Lung (tissue), 12 donors: Measurements from ENCODE around the gene ADAMTS17. TPM values are rescaled to one million over a fixed set of nuclear protein-coding genes. Genes with fewer than 3 reads are reported as not detected.

ENCODE experiments used
- ATAC-seq: fragments of 200-7000 bp; cut with Tn5 transposase; one replicate; pipeline ENCODE4 v1.9.1; 2020; ENCODE audit warnings: moderate number of reproducible peaks; ENCODE audit not compliant: insufficient read depth, low FRiP score
- DNase-seq, 3 donors: peaks; one replicate each; pipeline ENCODE4 v3.0.0-alpha.2; 2013 to 2017
- H3K27ac ChIP-seq, 2 donors: one replicate each; pipeline ENCODE4 v1.5.1; 2013; ENCODE audit warnings: mild to moderate bottlenecking in 2 of 2, moderate library complexity in 2 of 2, control low read depth in 1 of 2, inconsistent platforms in 1 of 2, low read depth in 1 of 2, low read length in 1 of 2
- H3K27me3 ChIP-seq, 3 donors: one replicate each; pipeline ENCODE4 v1.5.1; 2013; ENCODE audit warnings: low read length in 2 of 3; ENCODE audit not compliant: control insufficient read depth in 3 of 3, insufficient read depth in 3 of 3
- H3K36me3 ChIP-seq, 4 donors: one replicate each; pipeline ENCODE4 v1.5.1; 2013; ENCODE audit warnings: low read length in 4 of 4, mild to moderate bottlenecking in 1 of 4, moderate library complexity in 1 of 4; ENCODE audit not compliant: control insufficient read depth in 4 of 4, insufficient read depth in 4 of 4
- H3K4me1 ChIP-seq, 5 donors: one replicate each; pipeline ENCODE4 v1.5.1; 2013; ENCODE audit warnings: low read length in 5 of 5, mild to moderate bottlenecking in 2 of 5, moderate library complexity in 1 of 5; ENCODE audit not compliant: control insufficient read depth in 5 of 5, insufficient read depth in 5 of 5
- H3K4me3 ChIP-seq: one replicate; pipeline ENCODE4 v1.5.1; 2013; ENCODE audit warnings: mild to moderate bottlenecking, control low read depth, moderate library complexity
- H3K9ac ChIP-seq, 2 donors: one replicate each; pipeline ENCODE4 v1.5.1; 2013; ENCODE audit warnings: low read length in 2 of 2, control low read depth in 1 of 2; ENCODE audit not compliant: insufficient read depth in 1 of 2
- H3K9me3 ChIP-seq, 4 donors: one replicate each; pipeline ENCODE4 v1.5.1; 2013; ENCODE audit warnings: low read length in 3 of 4, mild to moderate bottlenecking in 1 of 4, moderate library complexity in 1 of 4; ENCODE audit not compliant: control insufficient read depth in 4 of 4, insufficient read depth in 3 of 4
- WGBS, 2 donors: extraction: QIAGEN DNeasy Blood & Tissue Kit; methylation state at CpG; one replicate each; pipeline ENCODE4 v1.1.7; 2013; 5-methylcytosine and 5-hydroxymethylcytosine counted together
- polyA plus RNA-seq, 2 donors: library from polyadenylated mRNA; stranded (reverse); fragments of 200-250 nt; gene quantifications; one replicate each; pipeline ENCODE4 v1.2.1, GENCODE V29; 2013
- total RNA-seq, 2 donors: library from RNA; depleted of rRNA in 1 of 2; stranded (reverse); fragments of >200 nt in 1 of 2; gene quantifications; one replicate each; pipeline ENCODE4 v1.2.1, GENCODE V29; 2014 to 2021
- TF ChIP-seq, protein P1 (sequence below): IDR thresholded peaks from 2 replicates; pipeline ENCODE4 v1.5.1; 2012; ENCODE audit warnings: mild to moderate bottlenecking; ENCODE audit errors: control extremely low read depth, extremely low read depth
- donor health status: control.
- donor health status: control.
- donor health status: Bipolar disorder and iron deficiency.
- donor health status: healthy.
- donor health status: DM: yes; HTN: yes; CAD: no.

ADAMTS17 gene
- total and polyA plus RNA-seq, 4 donors = 0.47 to 6.6 (median 2.2) TPM

DNA sequence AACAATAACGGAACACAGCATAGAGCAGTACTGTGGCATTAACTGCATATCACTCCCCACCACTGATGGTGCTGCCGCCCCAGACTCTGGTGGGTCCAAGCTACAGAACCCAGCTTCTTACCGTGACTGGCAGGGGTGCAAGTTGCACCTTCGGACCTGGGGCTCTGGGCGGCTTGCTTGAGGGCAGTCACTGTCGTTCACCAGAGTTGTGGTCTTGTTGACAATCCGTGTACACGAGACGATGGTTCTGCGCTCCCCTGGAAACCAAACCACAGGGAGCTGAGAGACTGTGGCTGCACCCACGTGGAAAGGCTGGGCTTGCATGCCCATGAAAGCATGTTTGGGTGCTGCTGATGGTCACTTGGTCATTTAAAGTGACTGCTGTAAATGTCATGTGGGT, 293.0 kb downstream of the ADAMTS17 start:
- no peaks in the 10 kb centered on the region for H3K36me3 ChIP-seq
- peaks cover 0 to 2% (median 0%) of the 10 kb centered on the region in 3 donors for H3K27me3 ChIP-seq
- WGBS, 2 donors = 90% methylated on average over 11 of the region's 11 CpGs
- no peak overlapping the region for H3K27ac ChIP-seq
- ATAC-seq = no peak
- no peak overlapping the region for H3K9ac ChIP-seq
- TF ChIP-seq, protein P1, sequence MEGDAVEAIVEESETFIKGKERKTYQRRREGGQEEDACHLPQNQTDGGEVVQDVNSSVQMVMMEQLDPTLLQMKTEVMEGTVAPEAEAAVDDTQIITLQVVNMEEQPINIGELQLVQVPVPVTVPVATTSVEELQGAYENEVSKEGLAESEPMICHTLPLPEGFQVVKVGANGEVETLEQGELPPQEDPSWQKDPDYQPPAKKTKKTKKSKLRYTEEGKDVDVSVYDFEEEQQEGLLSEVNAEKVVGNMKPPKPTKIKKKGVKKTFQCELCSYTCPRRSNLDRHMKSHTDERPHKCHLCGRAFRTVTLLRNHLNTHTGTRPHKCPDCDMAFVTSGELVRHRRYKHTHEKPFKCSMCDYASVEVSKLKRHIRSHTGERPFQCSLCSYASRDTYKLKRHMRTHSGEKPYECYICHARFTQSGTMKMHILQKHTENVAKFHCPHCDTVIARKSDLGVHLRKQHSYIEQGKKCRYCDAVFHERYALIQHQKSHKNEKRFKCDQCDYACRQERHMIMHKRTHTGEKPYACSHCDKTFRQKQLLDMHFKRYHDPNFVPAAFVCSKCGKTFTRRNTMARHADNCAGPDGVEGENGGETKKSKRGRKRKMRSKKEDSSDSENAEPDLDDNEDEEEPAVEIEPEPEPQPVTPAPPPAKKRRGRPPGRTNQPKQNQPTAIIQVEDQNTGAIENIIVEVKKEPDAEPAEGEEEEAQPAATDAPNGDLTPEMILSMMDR = no peak
- DNase-seq = no peak
- H3K4me1 ChIP-seq = peaks cover 0 to 16% (median 1%) of the 10 kb centered on the region in 5 donors
- peaks cover 0 to 9% (median 0%) of the 10 kb centered on the region in 4 donors for H3K9me3 ChIP-seq
- no peak overlapping the region for H3K4me3 ChIP-seq

DNA sequence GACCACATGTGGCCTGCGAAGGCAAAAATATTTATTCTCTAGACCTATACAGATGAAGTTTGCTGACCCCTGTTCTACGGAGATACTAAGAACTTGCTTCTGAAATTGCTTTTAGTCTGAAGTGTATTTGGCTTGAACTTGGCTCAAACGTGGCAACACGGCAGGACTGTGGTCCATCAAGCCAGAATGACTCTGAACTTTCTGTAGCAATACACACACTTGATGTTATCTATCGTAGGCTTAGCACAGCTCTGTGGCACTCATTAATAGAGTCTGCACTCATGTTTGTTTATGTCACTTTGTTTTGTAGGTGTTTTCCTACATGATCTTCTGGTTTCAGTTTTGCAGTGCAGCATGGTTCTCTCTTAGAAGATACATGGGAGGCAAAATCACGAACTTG, 298.1 kb downstream of the ADAMTS17 start:
- peaks cover 0 to 3% (median 0%) of the 10 kb centered on the region in 4 donors for H3K9me3 ChIP-seq
- H3K4me3 ChIP-seq = no peak overlapping the region
- no peaks in the 10 kb centered on the region for H3K36me3 ChIP-seq
- peaks cover 0 to 39% (median 6%) of the 10 kb centered on the region in 5 donors for H3K4me1 ChIP-seq
- H3K27me3 ChIP-seq = no peaks in the 10 kb centered on the region
- ATAC-seq (no peak), DNase-seq (peak in 1 of 3 donors; percentile 28)
- TF ChIP-seq, protein P1 = no peak
- WGBS, 2 donors = 65 to 73% methylated on average over 6 of the region's 6 CpGs
- no peak overlapping the region for H3K9ac ChIP-seq
- H3K27ac ChIP-seq = no peak overlapping the region

DNA sequence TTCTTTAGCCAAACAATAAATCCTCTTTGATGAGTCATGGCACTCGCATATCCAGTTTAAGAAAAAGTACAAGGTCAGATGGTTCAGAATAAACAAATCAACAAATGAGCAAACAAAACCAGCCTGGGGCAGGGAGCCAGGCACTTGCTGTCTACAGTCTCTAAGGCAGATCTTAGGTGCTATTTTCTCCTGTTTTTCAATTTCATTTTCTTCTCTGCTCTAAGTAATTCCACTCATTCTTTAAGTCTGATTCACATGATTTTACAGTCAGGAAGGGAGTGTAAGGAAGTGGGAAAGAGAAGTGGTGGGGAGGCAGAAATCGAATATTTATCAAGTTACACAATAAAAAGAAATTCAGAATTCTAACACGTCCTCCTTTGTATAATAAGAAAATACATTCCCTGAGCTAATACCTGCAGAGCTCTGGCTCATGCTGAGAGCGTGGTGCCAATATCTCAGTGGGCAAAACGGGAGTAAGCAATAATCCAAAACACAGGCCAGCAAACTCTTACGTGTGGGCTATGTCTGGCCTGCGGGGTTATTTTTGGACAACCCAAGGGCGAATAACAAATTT, 298.6 kb downstream of the ADAMTS17 start:
- Histone ChIP-seq H3K4me3 (no peak overlapping the region), H3K9me3 (peaks cover 0 to 3% (median 0%) of the 10 kb centered on the region in 4 donors), H3K27ac (no peak overlapping the region), H3K27me3 (no peaks in the 10 kb centered on the region), H3K9ac (no peak overlapping the region), H3K36me3 (no peaks in the 10 kb centered on the region), H3K4me1 (peaks cover 0 to 39% (median 6%) of the 10 kb centered on the region in 5 donors)
- WGBS, 2 donors = 65 to 66% methylated on average over 8 of the region's 8 CpGs
- ATAC-seq (no peak), DNase-seq (peak in 1 of 3 donors; percentile 10)
- TF ChIP-seq, protein P1 = no peak

DNA sequence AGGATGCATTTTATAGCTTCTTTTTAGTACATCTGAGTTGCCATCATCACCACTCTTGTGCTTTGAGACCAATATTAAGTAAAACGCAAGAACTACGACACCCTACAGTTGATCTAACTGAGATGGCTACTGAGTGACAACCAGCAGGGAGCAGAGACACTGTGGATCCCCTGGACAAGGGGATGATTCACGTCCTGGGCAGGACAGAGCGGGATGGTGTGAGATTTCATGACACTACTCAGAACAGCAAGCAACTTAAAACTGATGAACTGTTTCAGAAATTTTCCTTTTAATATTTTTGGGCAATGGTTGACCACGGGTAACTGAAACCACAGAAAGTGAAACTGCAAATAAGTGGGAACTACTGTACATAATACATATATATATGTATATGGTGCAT, 299.2 kb downstream of the ADAMTS17 start:
- TF ChIP-seq, protein P1 = no peak
- H3K27me3 ChIP-seq = no peaks in the 10 kb centered on the region
- H3K9ac ChIP-seq = no peak overlapping the region
- peaks cover 0 to 1% (median 0%) of the 10 kb centered on the region in 4 donors for H3K9me3 ChIP-seq
- DNase-seq = no peak
- H3K27ac ChIP-seq = no peak overlapping the region
- H3K4me3 ChIP-seq = no peak overlapping the region
- H3K4me1 ChIP-seq = peaks cover 0 to 39% (median 6%) of the 10 kb centered on the region in 5 donors
- ATAC-seq = no peak
- WGBS, 2 donors = 65 to 76% methylated on average over 5 of the region's 5 CpGs
- no peaks in the 10 kb centered on the region for H3K36me3 ChIP-seq
